Hepatocyte (in vitro differentiated cells): ENCODE measurements around the gene P2RX1.

Experiments
- CTCF ChIP-seq: fragments of 200-600 bp; sonication (generic); IDR thresholded peaks from 2 replicates; pipeline ENCODE4 v1.5.1; 2016; ENCODE audit warnings: antibody characterized with exemption, mild to moderate bottlenecking; ENCODE audit not compliant: poor library complexity
- EZH2phosphoT487 ChIP-seq: fragments of 200-600 bp; sonication (generic); IDR thresholded peaks from one replicate; pipeline ENCODE4 v1.6.1; 2018; ENCODE audit warnings: antibody characterized with exemption, mild to moderate bottlenecking, low read depth, moderate library complexity; ENCODE audit not compliant: unreplicated experiment, severe bottlenecking

- TF ChIP-seq CTCF: no peak
- TF ChIP-seq EZH2phosphoT487: no peak
Measured at GRCh38 chr17:3866276-3866675, 50.0 kb downstream of the P2RX1 start.
